ENCODE data around the gene PBX3. TPM values are rescaled to one million over a fixed set of nuclear protein-coding genes. Genes with fewer than 3 reads are reported as not detected.

The PBX3 gene
- total and polyA plus RNA-seq, 10 of the 15 experiments (the other 5 are each of a cell fraction or from before 2014, with no cell fraction given): 6.7 to 146 (median 22.2) TPM

DNA sequence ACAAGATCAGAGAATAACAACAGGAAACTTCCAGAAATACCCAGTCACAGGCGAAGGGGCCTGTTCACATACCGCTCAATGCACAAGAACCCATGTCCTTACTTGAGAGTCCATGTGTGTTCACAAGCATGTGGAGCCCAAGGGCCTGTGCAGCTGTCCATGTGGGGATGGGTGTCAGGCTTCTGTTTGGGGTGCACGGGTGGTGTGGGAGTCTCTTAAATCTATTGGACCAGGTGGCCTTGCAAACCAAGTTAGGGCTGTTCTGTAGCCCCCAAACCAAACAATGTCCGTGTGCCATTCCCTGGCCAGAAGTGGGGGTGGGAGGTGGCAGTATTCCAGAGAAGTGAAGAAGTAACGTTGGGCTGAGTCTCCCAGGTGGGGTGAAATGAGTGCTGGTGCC is 222.3 kb downstream of the PBX3 start:
- no TSS peak for BruUV-seq (replicated peaks)
- ChIA-PET CTCF (interaction anchor here (1.2 kb wide), 1 partner anchor 50 kb away, joined by 3 read pairs; no protein-coding TSS in a partner anchor), SMC1A (ENCODE audit: uncharacterized antibody, unreplicated experiment) (no interaction called here), RAD21 (ENCODE audit: unreplicated experiment) (no interaction called here), POLR2A (no interaction called here)
- no peak overlapping the region for H3K4me2 ChIP-seq (ENCODE audit: control insufficient read depth, insufficient read depth)
- H3K4me3 ChIP-seq: no peak overlapping the region
- H3K79me2 ChIP-seq (ENCODE audit: control insufficient read depth, insufficient read depth, low read length): no peaks in the 10 kb centered on the region
- ATAC-seq (no peak; the same call in 2 of the 3 replicates), DNase-seq (ENCODE audit: low read depth, low spot score) (no peak), FAIRE-seq (no peak)
- TF ChIP-seq YBX1 (IDR thresholded peaks at IDR 0.05) (no peak), SMAD5 (IDR thresholded peaks at IDR 0.05; ENCODE audit: low read depth) (no peak), ZZZ3 (IDR thresholded peaks at IDR 0.05; ENCODE audit: control insufficient read depth, insufficient read length, low read depth) (no peak), CHD1 (IDR thresholded peaks at IDR 0.05; ENCODE audit: low read depth, low read length) (no peak), RUNX3 (IDR thresholded peaks at IDR 0.05; ENCODE audit: low read length) (no peak), NFXL1 (IDR thresholded peaks at IDR 0.05; ENCODE audit: borderline replicate concordance) (no peak), BACH1 (IDR thresholded peaks at IDR 0.05; ENCODE audit: borderline replicate concordance) (no peak), SMARCA5 (IDR thresholded peaks at IDR 0.05) (no peak), LARP7 (IDR thresholded peaks at IDR 0.05) (no peak), RAD51 (IDR thresholded peaks at IDR 0.05) (no peak), SMAD1 (IDR thresholded peaks at IDR 0.05; ENCODE audit: low read depth, partially characterized antibody) (no peak), STAT1 (conservative IDR thresholded peaks at IDR 0.05) (no peak), CREM (IDR thresholded peaks at IDR 0.05; ENCODE audit: low read depth) (no peak), PAX5 (IDR thresholded peaks at IDR 0.05; ENCODE audit: borderline replicate concordance, low read depth, low read length) (no peak), POLR2AphosphoS5 (IDR thresholded peaks at IDR 0.05; ENCODE audit: low read length) (no peak), BHLHE40 (IDR thresholded peaks at IDR 0.05; ENCODE audit: borderline replicate concordance in 1 of 2, low read depth in 2 of 2, low read length in 1 of 2) (no peak), HDAC6 (IDR thresholded peaks at IDR 0.05; ENCODE audit: unreplicated experiment) (no peak)
- TF ChIP-seq, protein P1, sequence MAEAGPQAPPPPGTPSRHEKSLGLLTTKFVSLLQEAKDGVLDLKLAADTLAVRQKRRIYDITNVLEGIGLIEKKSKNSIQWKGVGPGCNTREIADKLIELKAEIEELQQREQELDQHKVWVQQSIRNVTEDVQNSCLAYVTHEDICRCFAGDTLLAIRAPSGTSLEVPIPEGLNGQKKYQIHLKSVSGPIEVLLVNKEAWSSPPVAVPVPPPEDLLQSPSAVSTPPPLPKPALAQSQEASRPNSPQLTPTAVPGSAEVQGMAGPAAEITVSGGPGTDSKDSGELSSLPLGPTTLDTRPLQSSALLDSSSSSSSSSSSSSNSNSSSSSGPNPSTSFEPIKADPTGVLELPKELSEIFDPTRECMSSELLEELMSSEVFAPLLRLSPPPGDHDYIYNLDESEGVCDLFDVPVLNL (IDR thresholded peaks at IDR 0.05; ENCODE audit: low read depth, low read length): no peak
- TF ChIP-seq, protein P2, sequence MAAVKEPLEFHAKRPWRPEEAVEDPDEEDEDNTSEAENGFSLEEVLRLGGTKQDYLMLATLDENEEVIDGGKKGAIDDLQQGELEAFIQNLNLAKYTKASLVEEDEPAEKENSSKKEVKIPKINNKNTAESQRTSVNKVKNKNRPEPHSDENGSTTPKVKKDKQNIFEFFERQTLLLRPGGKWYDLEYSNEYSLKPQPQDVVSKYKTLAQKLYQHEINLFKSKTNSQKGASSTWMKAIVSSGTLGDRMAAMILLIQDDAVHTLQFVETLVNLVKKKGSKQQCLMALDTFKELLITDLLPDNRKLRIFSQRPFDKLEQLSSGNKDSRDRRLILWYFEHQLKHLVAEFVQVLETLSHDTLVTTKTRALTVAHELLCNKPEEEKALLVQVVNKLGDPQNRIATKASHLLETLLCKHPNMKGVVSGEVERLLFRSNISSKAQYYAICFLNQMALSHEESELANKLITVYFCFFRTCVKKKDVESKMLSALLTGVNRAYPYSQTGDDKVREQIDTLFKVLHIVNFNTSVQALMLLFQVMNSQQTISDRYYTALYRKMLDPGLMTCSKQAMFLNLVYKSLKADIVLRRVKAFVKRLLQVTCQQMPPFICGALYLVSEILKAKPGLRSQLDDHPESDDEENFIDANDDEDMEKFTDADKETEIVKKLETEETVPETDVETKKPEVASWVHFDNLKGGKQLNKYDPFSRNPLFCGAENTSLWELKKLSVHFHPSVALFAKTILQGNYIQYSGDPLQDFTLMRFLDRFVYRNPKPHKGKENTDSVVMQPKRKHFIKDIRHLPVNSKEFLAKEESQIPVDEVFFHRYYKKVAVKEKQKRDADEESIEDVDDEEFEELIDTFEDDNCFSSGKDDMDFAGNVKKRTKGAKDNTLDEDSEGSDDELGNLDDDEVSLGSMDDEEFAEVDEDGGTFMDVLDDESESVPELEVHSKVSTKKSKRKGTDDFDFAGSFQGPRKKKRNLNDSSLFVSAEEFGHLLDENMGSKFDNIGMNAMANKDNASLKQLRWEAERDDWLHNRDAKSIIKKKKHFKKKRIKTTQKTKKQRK (IDR thresholded peaks at IDR 0.05; ENCODE audit: low read depth, low read length): no peak
- TF ChIP-seq, protein P3, sequence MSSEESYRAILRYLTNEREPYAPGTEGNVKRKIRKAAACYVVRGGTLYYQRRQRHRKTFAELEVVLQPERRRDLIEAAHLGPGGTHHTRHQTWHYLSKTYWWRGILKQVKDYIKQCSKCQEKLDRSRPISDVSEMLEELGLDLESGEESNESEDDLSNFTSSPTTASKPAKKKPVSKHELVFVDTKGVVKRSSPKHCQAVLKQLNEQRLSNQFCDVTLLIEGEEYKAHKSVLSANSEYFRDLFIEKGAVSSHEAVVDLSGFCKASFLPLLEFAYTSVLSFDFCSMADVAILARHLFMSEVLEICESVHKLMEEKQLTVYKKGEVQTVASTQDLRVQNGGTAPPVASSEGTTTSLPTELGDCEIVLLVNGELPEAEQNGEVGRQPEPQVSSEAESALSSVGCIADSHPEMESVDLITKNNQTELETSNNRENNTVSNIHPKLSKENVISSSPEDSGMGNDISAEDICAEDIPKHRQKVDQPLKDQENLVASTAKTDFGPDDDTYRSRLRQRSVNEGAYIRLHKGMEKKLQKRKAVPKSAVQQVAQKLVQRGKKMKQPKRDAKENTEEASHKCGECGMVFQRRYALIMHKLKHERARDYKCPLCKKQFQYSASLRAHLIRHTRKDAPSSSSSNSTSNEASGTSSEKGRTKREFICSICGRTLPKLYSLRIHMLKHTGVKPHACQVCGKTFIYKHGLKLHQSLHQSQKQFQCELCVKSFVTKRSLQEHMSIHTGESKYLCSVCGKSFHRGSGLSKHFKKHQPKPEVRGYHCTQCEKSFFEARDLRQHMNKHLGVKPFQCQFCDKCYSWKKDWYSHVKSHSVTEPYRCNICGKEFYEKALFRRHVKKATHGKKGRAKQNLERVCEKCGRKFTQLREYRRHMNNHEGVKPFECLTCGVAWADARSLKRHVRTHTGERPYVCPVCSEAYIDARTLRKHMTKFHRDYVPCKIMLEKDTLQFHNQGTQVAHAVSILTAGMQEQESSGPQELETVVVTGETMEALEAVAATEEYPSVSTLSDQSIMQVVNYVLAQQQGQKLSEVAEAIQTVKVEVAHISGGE (CRISPR knock-in tag; IDR thresholded peaks at IDR 0.05): no peak
- no peaks in the 10 kb centered on the region for H3K4me1 ChIP-seq (ENCODE audit: control insufficient read depth, insufficient read depth, low read length)
- 36% methylated on average over 5 of the region's 5 CpGs for WGBS (ENCODE audit: insufficient coverage, insufficient replicate concordance, low lambda C conversion rate, missing lambda C conversion rate)
- H2AFZ ChIP-seq (ENCODE audit: control insufficient read depth, low read depth, low read length): no peak overlapping the region
- no peaks in the 10 kb centered on the region for H4K20me1 ChIP-seq (ENCODE audit: control insufficient read depth, insufficient read depth)
- no peaks in the 10 kb centered on the region; the same call in 2 of the 3 replicates for H3K9me3 ChIP-seq (replicated peaks; ENCODE audit: control insufficient read depth, insufficient read depth, low read length)
- peaks cover 6 to 16% of the 10 kb centered on the region in 2 experiments for H3K36me3 ChIP-seq (ENCODE audit: control insufficient read depth in 2 of 2, insufficient read depth in 2 of 2, low read length in 1 of 2)
- in situ Hi-C loops (cut with MboI): no loop called here
- no peak overlapping the region for H3K9ac ChIP-seq (ENCODE audit: control insufficient read depth, insufficient read depth, low read length)
- no peak overlapping the region for H3K27ac ChIP-seq (ENCODE audit: control insufficient read depth, insufficient read depth)
- H3K27me3 ChIP-seq (replicated peaks in 1 of 2; ENCODE audit: control insufficient read depth in 2 of 2, insufficient read depth in 2 of 2, low read length in 1 of 2): no peaks in the 10 kb centered on the region
- intact Hi-C loops (cut with micrococcal nuclease; ENCODE audit: unreplicated experiment): no loop called here
